Mucosa of stomach (tissue), 1 donor: ENCODE measurements around the gene NLRP3.

Source experiments
- H3K27me3 ChIP-seq: one replicate; pipeline ENCODE4 v1.7.0; 2013; ENCODE audit warnings: mild to moderate bottlenecking, low read length; ENCODE audit not compliant: control insufficient read depth, insufficient read depth
- H3K36me3 ChIP-seq: one replicate; pipeline ENCODE4 v1.7.0; 2013; ENCODE audit warnings: low read length; ENCODE audit not compliant: control insufficient read depth, insufficient read depth
- H3K4me1 ChIP-seq: one replicate; pipeline ENCODE4 v1.7.0; 2013; ENCODE audit warnings: mild to moderate bottlenecking, low read length; ENCODE audit not compliant: control insufficient read depth, insufficient read depth
- H3K4me3 ChIP-seq: one replicate; pipeline ENCODE4 v1.7.0; 2013; ENCODE audit warnings: low read length
- H3K9ac ChIP-seq: one replicate; pipeline ENCODE4 v1.7.0; 2013; ENCODE audit warnings: mild to moderate bottlenecking, low read length, moderate library complexity
- H3K9me3 ChIP-seq: one replicate; pipeline ENCODE4 v1.7.0; 2013; ENCODE audit warnings: mild to moderate bottlenecking, low read length, moderate library complexity; ENCODE audit not compliant: control insufficient read depth
- donor health status: Pancreatic carcinoma.

The NLRP3 gene

GRCh38 chr1:247400685-247401084 is 15.3 kb upstream of the NLRP3 start:
- H3K4me3 ChIP-seq = no peak overlapping the region
- no peaks in the 10 kb centered on the region for H3K27me3 ChIP-seq
- H3K4me1 ChIP-seq = no peaks in the 10 kb centered on the region
- no peaks in the 10 kb centered on the region for H3K9me3 ChIP-seq
- no peak overlapping the region for H3K9ac ChIP-seq
- H3K36me3 ChIP-seq = no peaks in the 10 kb centered on the region

DNA sequence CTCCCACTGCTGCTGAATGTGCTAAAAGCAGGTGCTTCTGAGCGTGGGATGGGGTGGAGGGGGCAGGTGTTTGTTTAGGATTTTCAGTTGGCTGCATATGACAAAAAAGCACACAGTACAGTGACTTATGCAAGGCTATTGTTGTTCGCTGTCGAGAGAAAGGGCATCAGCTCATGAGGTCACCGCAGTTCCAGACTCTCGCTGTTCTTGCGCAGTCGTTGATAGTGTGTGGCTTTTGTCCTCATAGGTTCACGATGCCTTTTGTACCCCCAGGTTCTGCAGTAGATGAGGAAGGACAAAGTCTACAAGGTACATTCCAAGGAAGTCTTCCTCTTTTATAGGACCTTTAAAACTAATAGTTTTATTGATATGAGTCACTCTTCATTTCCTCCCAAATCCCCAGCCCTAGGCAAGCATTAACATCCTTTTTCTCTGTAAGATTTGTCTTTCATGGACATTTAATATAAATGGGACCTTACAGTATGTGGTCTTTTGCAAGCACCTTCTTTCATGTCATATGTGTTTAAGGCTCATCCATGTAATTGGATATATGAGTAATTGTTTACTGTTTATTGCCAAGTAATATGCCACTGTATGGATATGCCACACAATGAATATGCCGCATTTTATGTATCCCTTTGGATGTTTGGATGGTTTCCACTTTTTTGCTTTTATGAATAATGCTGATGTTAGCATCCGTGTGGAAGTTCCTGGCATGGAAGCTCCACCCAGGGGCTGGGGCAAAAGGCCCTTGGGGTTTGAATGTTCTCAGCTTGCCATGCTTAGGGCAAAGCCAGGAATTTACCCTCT is 14.5 kb upstream of the NLRP3 start:
- Histone ChIP-seq H3K4me1 (no peaks in the 10 kb centered on the region), H3K4me3 (no peak overlapping the region), H3K27me3 (no peaks in the 10 kb centered on the region), H3K9me3 (no peaks in the 10 kb centered on the region), H3K36me3 (no peaks in the 10 kb centered on the region), H3K9ac (no peak overlapping the region)

DNA sequence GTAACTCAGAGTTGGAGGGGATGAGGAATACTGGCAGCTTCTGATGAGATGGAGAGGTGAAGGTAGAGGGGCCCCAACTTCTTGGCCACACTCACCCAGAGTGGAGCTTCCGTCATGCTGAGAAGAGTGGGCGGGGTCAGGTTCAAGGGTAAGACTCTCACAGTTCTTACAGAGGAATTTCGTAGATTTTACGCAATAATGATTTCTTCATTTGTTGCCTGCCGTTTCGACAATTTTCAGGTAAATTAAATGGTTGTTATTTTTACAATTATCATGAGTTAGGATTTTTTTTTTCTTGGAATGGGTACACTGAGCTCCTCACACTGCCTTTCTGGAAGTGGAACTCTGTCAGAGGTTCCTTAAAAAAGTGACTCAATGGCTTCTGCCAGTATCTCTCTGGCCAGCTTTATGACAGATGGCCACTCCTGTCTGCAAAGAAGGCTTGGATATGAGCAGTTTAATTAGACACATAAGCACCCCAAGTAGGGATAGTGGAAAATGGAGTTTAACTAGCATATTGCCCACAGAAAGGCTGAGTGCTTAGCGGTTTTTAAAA is 13.8 kb upstream of the NLRP3 start:
- no peak overlapping the region for H3K4me3 ChIP-seq
- no peaks in the 10 kb centered on the region for H3K27me3 ChIP-seq
- H3K4me1 ChIP-seq = no peaks in the 10 kb centered on the region
- H3K9me3 ChIP-seq = no peaks in the 10 kb centered on the region
- H3K9ac ChIP-seq = no peak overlapping the region
- no peaks in the 10 kb centered on the region for H3K36me3 ChIP-seq

DNA sequence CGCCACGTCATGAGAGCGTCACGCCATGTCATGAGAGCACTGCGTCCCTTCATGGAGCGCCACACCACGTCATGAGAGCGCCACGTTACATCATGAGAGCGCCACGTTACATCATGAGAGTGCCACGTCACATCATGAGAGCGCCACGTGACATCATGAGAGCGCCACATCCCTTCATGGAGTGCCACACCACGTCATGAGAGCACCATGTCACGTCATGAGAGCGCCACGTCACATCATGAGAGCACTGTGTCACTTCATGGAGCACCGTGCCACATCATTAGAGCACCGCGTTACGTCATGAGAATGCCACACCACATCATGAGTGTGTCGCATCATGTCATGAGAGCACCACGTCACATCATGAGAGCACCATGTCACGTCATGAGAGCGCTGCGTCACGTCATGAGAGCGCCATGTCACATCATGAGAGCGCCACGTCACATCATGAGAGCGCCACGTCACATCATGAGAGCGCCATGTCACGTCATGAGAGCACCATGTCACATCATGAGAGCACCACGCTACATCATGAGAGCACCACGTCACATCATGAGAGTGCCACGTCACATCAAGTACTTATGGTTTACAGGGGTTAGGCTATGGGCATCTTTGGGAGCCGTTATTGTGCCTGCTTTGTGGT is 9.8 kb upstream of the NLRP3 start:
- H3K4me3 ChIP-seq = no peak overlapping the region
- no peaks in the 10 kb centered on the region for H3K36me3 ChIP-seq
- no peak overlapping the region for H3K9ac ChIP-seq
- no peaks in the 10 kb centered on the region for H3K4me1 ChIP-seq
- H3K9me3 ChIP-seq = no peaks in the 10 kb centered on the region
- no peaks in the 10 kb centered on the region for H3K27me3 ChIP-seq

GRCh38 chr1:247407180-247407616 is 8.8 kb upstream of the NLRP3 start:
- Histone ChIP-seq H3K4me3 (no peak overlapping the region), H3K9ac (no peak overlapping the region), H3K36me3 (no peaks in the 10 kb centered on the region), H3K4me1 (no peaks in the 10 kb centered on the region), H3K9me3 (no peaks in the 10 kb centered on the region), H3K27me3 (no peaks in the 10 kb centered on the region)

- Histone ChIP-seq H3K4me1 (no peaks in the 10 kb centered on the region), H3K4me3 (no peak overlapping the region), H3K36me3 (no peaks in the 10 kb centered on the region), H3K27me3 (no peaks in the 10 kb centered on the region), H3K9ac (no peak overlapping the region), H3K9me3 (no peaks in the 10 kb centered on the region)
Observed at GRCh38 chr1:247408100-247408499, 7.9 kb upstream of the NLRP3 start.

DNA sequence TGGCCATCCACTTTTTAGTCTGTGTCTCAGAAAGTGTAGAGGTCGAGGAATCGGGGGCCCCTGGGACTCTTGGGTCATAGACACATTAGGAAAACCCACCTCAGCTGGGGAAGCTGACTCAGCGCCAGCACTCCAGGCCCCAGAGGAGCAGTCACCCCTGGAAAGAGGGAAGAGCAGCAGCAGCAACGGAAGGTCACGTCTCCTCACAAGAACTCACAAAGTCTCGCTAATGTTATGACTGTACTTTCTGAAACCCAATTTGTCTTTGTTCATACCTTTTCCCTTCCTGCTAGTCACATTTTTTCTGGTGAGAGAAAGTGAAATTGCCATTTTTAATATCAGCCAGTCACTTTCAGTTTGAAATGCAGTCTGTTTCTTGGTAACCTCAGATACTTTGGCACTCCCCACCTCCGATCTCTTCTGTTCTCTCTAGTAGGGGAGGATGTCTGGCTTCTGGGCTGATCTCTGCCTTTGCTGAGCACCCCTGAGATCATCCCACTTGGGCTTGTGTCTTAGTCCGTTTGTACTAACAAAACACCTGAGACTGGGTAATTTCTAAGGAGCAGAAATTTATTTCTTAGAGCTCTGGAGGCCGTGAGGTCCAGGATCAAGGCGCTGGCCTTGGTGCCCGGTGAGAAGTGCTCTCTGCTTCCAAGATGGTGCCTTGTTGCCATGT is 6.0 kb upstream of the NLRP3 start:
- no peaks in the 10 kb centered on the region for H3K9me3 ChIP-seq
- no peak overlapping the region for H3K4me3 ChIP-seq
- H3K4me1 ChIP-seq = no peaks in the 10 kb centered on the region
- H3K9ac ChIP-seq = no peak overlapping the region
- no peaks in the 10 kb centered on the region for H3K27me3 ChIP-seq
- H3K36me3 ChIP-seq = no peaks in the 10 kb centered on the region

- Histone ChIP-seq H3K9ac (no peak overlapping the region), H3K27me3 (no peaks in the 10 kb centered on the region), H3K9me3 (no peaks in the 10 kb centered on the region), H3K4me1 (no peaks in the 10 kb centered on the region), H3K4me3 (no peak overlapping the region), H3K36me3 (no peaks in the 10 kb centered on the region)
Observed at GRCh38 chr1:247411621-247412327, 4.2 kb upstream of the NLRP3 start.

GRCh38 chr1:247417831-247418230 is 1.9 kb downstream of the NLRP3 start:
- no peak overlapping the region for H3K4me3 ChIP-seq
- H3K27me3 ChIP-seq = no peaks in the 10 kb centered on the region
- no peak overlapping the region for H3K9ac ChIP-seq
- no peaks in the 10 kb centered on the region for H3K4me1 ChIP-seq
- H3K36me3 ChIP-seq = no peaks in the 10 kb centered on the region
- no peaks in the 10 kb centered on the region for H3K9me3 ChIP-seq

DNA sequence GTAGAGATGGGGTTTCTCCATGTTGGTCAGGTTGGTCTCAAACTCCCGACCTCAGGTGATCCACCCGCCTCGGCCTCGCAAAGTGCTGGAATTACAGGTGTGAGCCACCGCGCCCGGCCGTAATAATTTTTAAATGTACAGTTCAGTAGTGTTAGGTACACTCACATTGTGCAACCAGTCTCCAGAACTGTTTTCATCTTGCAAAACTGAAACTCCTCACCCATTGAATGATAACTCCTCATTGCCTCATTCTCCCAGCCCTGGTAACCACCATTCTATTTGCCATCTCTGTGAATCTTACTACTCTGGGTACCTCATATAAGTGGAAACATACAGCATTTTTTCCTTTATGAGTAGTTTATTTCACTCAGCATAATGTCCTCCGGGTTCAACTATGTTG is 3.4 kb downstream of the NLRP3 start:
- H3K4me1 ChIP-seq = no peaks in the 10 kb centered on the region
- H3K36me3 ChIP-seq = no peaks in the 10 kb centered on the region
- no peaks in the 10 kb centered on the region for H3K9me3 ChIP-seq
- H3K9ac ChIP-seq = no peak overlapping the region
- H3K4me3 ChIP-seq = no peak overlapping the region
- no peaks in the 10 kb centered on the region for H3K27me3 ChIP-seq

DNA sequence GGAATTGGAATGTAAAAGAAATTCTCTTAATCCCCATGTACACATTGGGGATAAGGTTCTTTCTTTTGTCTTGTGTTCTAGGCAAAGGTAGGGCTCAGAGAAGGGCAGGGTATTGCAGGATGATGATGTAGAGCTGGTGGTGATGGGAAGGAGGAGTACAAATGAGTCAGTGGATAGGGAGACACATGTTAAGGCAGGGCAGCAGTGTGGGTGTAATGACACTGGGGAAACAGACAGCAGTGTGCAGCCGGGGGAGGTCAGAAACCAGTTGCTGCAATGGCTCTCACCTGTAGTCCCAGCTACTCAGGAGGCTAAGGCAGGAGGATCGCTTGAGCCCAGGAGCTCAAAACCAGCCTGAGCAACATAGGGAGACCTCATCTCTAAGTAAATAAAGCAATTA is 5.1 kb downstream of the NLRP3 start:
- H3K27me3 ChIP-seq = no peaks in the 10 kb centered on the region
- H3K4me3 ChIP-seq = no peak overlapping the region
- H3K4me1 ChIP-seq = no peaks in the 10 kb centered on the region
- no peaks in the 10 kb centered on the region for H3K9me3 ChIP-seq
- no peak overlapping the region for H3K9ac ChIP-seq
- no peaks in the 10 kb centered on the region for H3K36me3 ChIP-seq
